Lower leg skin (tissue), 4 donors: ENCODE results near the gene PCDHGA7. TPM values are rescaled to one million over a fixed set of nuclear protein-coding genes. Genes with fewer than 3 reads are reported as not detected.
"Not testable (repeated sequence)": the region's sequence is repeated elsewhere in the genome, so short reads cannot be mapped to it uniquely, and the experiment has no call there.

Source experiments
- DNase-seq, 2 donors: peaks; one replicate each; pipeline ENCODE4 v3.0.0-alpha.2; 2019; ENCODE audit warnings: low spot score in 2 of 2
- H3K4me3 ChIP-seq: fragments of 200-600 bp; sonication (generic); 2 replicates; pipeline ENCODE4 v1.5.1; 2017; ENCODE audit warnings: mild to moderate bottlenecking, low read depth; ENCODE audit not compliant: poor library complexity, severe bottlenecking
- CTCF ChIP-seq, 3 donors: fragments of 450-650 bp; IDR thresholded peaks; one replicate each; pipeline ENCODE4 v1.5.1; 2016; ENCODE audit warnings: antibody characterized with exemption in 3 of 3, mild to moderate bottlenecking in 3 of 3, moderate library complexity in 2 of 3
- POLR2A ChIP-seq, 2 donors: fragments of 450-650 bp; IDR thresholded peaks; one replicate each; pipeline ENCODE4 v1.6.1; 2016 to 2017; ENCODE audit warnings: antibody characterized with exemption in 2 of 2, mild to moderate bottlenecking in 1 of 2, moderate library complexity in 1 of 2
- WGBS, 2 donors: methylation state at CpG; one replicate each; pipeline ENCODE4 v1.1.5; 2018; 5-methylcytosine and 5-hydroxymethylcytosine counted together
- intact Hi-C: fragments of 100-400 bp; cut with DNase I; formaldehyde crosslinking; loops from one replicate; pipeline ENCODE4 v1.15.0; 2023; ENCODE audit warnings: low total_unique reads
- total RNA-seq, 4 donors: library from RNA; depleted of rRNA; stranded (reverse); fragments of >200 nt; gene quantifications; one replicate each; pipeline ENCODE4 v1.1.0, GENCODE V29; 2016

The PCDHGA7 gene
- total RNA-seq, 4 donors from 2014 or later: 2.2 to 2.5 (median 2.5) TPM

DNA sequence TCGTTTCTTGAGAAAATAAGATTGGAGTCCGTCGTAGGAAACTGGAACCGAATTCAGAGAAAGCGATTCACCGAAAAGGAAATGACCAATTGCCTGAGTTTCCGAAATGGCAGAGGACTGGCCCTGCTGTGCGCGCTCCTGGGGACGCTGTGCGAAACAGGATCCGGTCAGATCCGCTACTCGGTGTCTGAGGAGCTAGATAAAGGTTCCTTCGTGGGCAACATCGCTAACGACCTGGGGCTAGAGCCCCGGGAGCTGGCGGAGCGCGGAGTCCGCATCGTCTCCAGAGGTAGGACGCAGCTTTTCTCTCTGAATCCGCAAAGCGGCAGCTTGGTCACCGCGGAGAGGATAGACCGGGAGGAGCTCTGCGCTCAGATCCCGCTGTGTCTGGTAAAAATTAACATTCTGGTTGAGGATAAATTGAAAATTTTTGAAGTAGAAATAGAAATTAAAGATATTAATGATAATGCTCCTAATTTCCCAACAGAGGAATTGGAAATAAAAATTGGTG is 38.5 kb upstream of the PCDHGA7 start:
- TF ChIP-seq CTCF (IDR thresholded peaks at IDR 0.05) (no peak), POLR2A (IDR thresholded peaks at IDR 0.05) (no peak)
- intact Hi-C loops: no loop called here
- H3K4me3 ChIP-seq: no peak overlapping the region
- no peak for DNase-seq
- WGBS, 2 donors: 24 to 26% methylated on average over 31 of the region's 31 CpGs

GRCh38 chr5:141345327-141345726 is 37.2 kb upstream of the PCDHGA7 start:
- intact Hi-C loops: no loop called here
- WGBS, 2 donors: 36% methylated on average over 20 of the region's 20 CpGs
- H3K4me3 ChIP-seq: no peak overlapping the region

DNA sequence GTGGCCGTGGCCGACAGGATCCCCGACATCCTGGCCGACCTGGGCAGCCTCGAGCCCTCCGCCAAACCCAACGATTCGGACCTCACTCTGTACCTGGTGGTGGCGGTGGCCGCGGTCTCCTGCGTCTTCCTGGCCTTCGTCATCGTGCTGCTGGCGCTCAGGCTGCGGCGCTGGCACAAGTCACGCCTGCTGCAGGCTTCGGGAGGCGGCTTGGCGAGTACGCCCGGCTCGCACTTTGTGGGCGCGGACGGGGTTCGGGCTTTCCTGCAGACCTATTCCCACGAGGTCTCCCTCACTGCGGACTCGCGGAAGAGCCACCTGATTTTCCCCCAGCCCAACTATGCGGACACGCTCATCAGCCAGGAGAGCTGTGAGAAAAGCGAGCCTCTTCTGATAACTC is 36.5 kb upstream of the PCDHGA7 start:
- not testable (repeated sequence) for DNase-seq

More at GRCh38 chr5:141345327-141345726, 37.2 kb upstream of the PCDHGA7 start:
- TF ChIP-seq CTCF (IDR thresholded peaks at IDR 0.05) (no peak), POLR2A (IDR thresholded peaks at IDR 0.05) (no peak)
- no peak for DNase-seq

GRCh38 chr5:141349917-141350619 is 32.5 kb upstream of the PCDHGA7 start, which contains the start of gene PCDHGB1:
TSS of gene PCDHGB1 (plus strand) at chr5:141350099. CDS start at chr5:141350261, 162 bp downstream.
- intact Hi-C loops: loop anchor here (2.0 kb wide), 1 partner anchor 49 kb away; no protein-coding TSS in a partner anchor
- TF ChIP-seq POLR2A (IDR thresholded peaks at IDR 0.05): no peak
- no peak within 1 kb of the TSS for H3K4me3 ChIP-seq
- peak in 1 of 2 donors; percentile 82 for DNase-seq
- WGBS, 2 donors: 21 to 25% methylated on average over 29 of the region's 29 CpGs

More for the DNA sequence above, 36.5 kb upstream of the PCDHGA7 start:
- intact Hi-C loops, H3K4me3 ChIP-seq: not testable (repeated sequence)
- 50 to 60% methylated on average over 12 to 20 of the region's 35 CpGs for WGBS, 2 donors

DNA sequence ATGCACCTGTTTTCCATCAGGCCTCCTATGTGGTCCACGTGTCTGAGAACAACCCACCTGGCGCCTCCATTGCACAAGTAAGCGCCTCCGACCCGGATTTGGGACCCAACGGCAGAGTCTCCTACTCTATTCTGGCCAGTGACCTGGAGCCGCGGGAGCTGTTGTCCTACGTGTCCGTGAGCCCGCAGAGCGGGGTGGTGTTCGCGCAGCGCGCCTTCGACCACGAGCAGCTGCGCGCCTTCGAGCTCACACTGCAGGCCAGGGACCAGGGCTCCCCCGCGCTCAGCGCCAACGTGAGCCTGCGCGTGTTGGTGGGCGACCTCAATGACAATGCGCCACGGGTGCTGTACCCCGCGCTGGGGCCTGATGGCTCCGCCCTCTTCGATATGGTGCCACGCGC is 31.0 kb upstream of the PCDHGA7 start:
- WGBS, 2 donors: 40 to 50% methylated on average over 17 to 22 of the region's 36 CpGs
- TF ChIP-seq CTCF (IDR thresholded peaks at IDR 0.05) (no peak), POLR2A (IDR thresholded peaks at IDR 0.05) (no peak)
- intact Hi-C loops: no loop called here
- no peak overlapping the region for H3K4me3 ChIP-seq
- DNase-seq: no peak

GRCh38 chr5:141354900-141355469 is 27.6 kb upstream of the PCDHGA7 start, which contains the start of gene PCDHGA4:
TSS of gene PCDHGA4 (plus strand) at chr5:141355021. CDS start at chr5:141355108, 87 bp downstream.
- 17 to 21% methylated on average over 18 to 28 of the region's 29 CpGs for WGBS, 2 donors
- TF ChIP-seq POLR2A (IDR thresholded peaks at IDR 0.05): no peak
- TF ChIP-seq CTCF (IDR thresholded peaks at IDR 0.05): no peak
- H3K4me3 ChIP-seq: no peak within 1 kb of the TSS
- intact Hi-C loops: no loop called here
- DNase-seq: no peak
